ENCODE data around the gene MTR.

Gene MTR

DNA sequence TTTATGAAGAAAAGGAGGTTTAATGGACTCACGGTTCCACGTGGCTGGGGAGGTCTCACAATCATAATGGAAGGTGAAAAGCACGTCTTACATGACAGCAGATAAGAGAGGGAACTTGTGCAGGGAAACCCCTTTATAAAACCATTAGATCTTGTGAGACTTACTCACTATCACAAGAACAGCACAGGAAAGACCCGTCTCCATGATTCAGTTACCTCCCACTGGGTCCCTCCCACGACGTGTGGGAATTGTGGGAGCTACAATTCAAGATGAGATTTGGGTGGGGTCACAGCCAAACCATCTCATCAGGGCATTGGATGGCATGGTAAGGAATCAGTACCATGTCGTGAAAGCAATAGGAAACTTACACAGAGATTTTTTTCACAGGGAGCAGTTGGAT lies 63.1 kb downstream of the MTR start:
- Histone ChIP-seq H3K36me3 (ENCODE audit: insufficient read depth) (peaks cover 10% of the 10 kb centered on the region; the same call in 1 of the 2 replicates), H2AFZ (ENCODE audit: low read depth) (no peak overlapping the region), H3K4me2 (no peak overlapping the region), H3K4me3 (IDR thresholded peaks at IDR 0.05; ENCODE audit: insufficient read depth, low read depth, low read length) (no peak overlapping the region), H3K9ac (no peak overlapping the region), H4K20me1 (ENCODE audit: insufficient read depth) (no peaks in the 10 kb centered on the region), H3K4me1 (ENCODE audit: low read depth, poor library complexity, severe bottlenecking) (no peaks in the 10 kb centered on the region), H3K79me2 (ENCODE audit: insufficient read depth, low read depth) (no peaks in the 10 kb centered on the region), H3K27me3 (ENCODE audit: insufficient read depth, low read depth) (no peaks in the 10 kb centered on the region), H3K27ac (no peak overlapping the region)
- TF ChIP-seq, protein P1, sequence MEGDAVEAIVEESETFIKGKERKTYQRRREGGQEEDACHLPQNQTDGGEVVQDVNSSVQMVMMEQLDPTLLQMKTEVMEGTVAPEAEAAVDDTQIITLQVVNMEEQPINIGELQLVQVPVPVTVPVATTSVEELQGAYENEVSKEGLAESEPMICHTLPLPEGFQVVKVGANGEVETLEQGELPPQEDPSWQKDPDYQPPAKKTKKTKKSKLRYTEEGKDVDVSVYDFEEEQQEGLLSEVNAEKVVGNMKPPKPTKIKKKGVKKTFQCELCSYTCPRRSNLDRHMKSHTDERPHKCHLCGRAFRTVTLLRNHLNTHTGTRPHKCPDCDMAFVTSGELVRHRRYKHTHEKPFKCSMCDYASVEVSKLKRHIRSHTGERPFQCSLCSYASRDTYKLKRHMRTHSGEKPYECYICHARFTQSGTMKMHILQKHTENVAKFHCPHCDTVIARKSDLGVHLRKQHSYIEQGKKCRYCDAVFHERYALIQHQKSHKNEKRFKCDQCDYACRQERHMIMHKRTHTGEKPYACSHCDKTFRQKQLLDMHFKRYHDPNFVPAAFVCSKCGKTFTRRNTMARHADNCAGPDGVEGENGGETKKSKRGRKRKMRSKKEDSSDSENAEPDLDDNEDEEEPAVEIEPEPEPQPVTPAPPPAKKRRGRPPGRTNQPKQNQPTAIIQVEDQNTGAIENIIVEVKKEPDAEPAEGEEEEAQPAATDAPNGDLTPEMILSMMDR (conservative IDR thresholded peaks at IDR 0.05; ENCODE audit: low read depth, low read length): no peak

DNA sequence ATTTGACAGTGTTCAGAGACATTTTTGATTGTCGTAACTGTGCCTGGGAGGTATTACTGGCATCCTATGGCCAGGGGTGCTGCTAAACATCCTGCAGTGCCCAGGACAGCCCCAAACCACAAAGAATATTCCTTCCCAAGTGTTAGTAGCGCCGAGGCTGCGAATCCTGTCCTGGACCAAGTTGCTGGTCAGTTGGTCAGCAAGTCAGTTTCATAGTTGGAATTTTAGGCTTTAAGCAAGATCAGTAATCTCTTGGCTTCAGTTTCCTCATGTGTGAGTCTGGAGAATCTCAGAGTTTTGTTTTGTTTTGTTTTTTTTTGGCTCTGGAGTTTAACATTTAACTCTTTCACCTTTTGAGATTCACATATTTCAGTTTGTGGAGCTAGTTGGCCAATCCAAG lies 65.0 kb downstream of the MTR start:
- H3K36me3 ChIP-seq (ENCODE audit: insufficient read depth): peaks cover 9% of the 10 kb centered on the region; the same call in 1 of the 2 replicates
- H3K27me3 ChIP-seq (ENCODE audit: insufficient read depth, low read depth): no peaks in the 10 kb centered on the region
- H4K20me1 ChIP-seq (ENCODE audit: insufficient read depth): no peaks in the 10 kb centered on the region
- H3K79me2 ChIP-seq (ENCODE audit: insufficient read depth, low read depth): no peaks in the 10 kb centered on the region
- H3K4me1 ChIP-seq (ENCODE audit: low read depth, poor library complexity, severe bottlenecking): peaks cover 6% of the 10 kb centered on the region
- no peak overlapping the region for H3K27ac ChIP-seq
- no peak overlapping the region for H2AFZ ChIP-seq (ENCODE audit: low read depth)
- no peak overlapping the region for H3K4me3 ChIP-seq (IDR thresholded peaks at IDR 0.05; ENCODE audit: insufficient read depth, low read depth, low read length)
- TF ChIP-seq, protein P1 (conservative IDR thresholded peaks at IDR 0.05; ENCODE audit: low read depth, low read length): no peak
- H3K4me2 ChIP-seq: no peak overlapping the region
- no peak overlapping the region for H3K9ac ChIP-seq

DNA sequence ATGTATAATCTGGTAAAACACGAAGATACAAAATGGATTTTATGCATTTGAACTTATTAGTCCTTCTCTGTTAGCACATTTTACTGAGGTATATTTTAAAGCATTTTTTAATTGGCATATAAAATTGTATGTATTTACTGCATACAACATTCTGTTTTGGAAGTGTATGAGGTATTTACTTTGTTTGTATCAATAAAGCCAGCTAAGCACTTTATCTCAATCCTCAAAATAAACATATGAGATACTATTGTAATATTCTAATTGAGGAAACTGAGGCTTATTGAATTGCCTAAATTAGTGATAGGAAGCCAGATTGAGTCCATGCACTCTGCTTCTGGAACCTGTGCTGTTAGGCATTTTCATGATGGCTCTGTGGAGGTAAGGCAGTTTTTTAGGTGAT lies 65.6 kb downstream of the MTR start:
- Histone ChIP-seq H2AFZ (ENCODE audit: low read depth) (no peak overlapping the region), H3K79me2 (ENCODE audit: insufficient read depth, low read depth) (no peaks in the 10 kb centered on the region), H3K36me3 (ENCODE audit: insufficient read depth) (peaks cover 7% of the 10 kb centered on the region; the same call in 1 of the 2 replicates), H3K4me3 (IDR thresholded peaks at IDR 0.05; ENCODE audit: insufficient read depth, low read depth, low read length) (no peak overlapping the region), H3K27me3 (ENCODE audit: insufficient read depth, low read depth) (no peaks in the 10 kb centered on the region), H3K9ac (no peak overlapping the region), H3K4me2 (no peak overlapping the region), H4K20me1 (ENCODE audit: insufficient read depth) (no peaks in the 10 kb centered on the region), H3K4me1 (ENCODE audit: low read depth, poor library complexity, severe bottlenecking) (peaks cover 8% of the 10 kb centered on the region), H3K27ac (no peak overlapping the region)
- TF ChIP-seq, protein P1 (conservative IDR thresholded peaks at IDR 0.05; ENCODE audit: low read depth, low read length): no peak

DNA sequence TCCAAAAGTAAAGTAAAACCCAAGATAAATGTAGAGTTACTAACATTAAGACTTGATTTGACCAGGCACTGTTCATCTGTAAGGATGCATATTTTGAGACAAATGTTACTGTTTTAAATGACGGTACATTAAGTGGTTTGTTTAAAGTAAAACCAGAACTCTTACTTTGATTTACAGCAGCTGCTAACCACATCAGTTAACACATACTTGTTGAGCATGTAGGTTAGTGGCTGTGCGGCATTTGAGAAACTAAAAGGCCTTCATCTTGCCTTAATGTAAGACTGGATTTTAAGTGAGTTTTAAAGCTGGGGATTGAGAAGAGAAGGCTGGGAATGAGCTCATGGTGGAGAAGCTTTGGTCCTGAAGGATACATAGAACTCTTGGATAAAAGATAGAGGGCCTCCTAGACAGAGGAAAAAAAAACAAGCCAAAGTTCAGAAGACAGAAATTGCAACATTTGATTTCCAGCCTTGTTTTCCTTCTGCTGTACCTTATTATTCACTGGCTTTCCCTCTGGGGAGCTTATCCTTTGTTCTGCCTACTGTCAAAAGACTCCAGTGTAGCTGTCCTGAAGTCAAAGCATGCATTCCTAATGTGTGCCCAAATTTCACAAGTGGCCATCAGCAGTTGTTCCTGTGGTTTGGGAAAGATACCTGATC lies 66.6 kb downstream of the MTR start:
- H3K4me1 ChIP-seq (ENCODE audit: low read depth, poor library complexity, severe bottlenecking): peaks cover 8% of the 10 kb centered on the region
- H3K4me2 ChIP-seq: no peak overlapping the region
- H4K20me1 ChIP-seq (ENCODE audit: insufficient read depth): no peaks in the 10 kb centered on the region
- TF ChIP-seq, protein P1 (conservative IDR thresholded peaks at IDR 0.05; ENCODE audit: low read depth, low read length): no peak
- no peak overlapping the region for H3K4me3 ChIP-seq (IDR thresholded peaks at IDR 0.05; ENCODE audit: insufficient read depth, low read depth, low read length)
- H2AFZ ChIP-seq (ENCODE audit: low read depth): no peak overlapping the region
- H3K9ac ChIP-seq: no peak overlapping the region
- H3K27me3 ChIP-seq (ENCODE audit: insufficient read depth, low read depth): no peaks in the 10 kb centered on the region
- H3K36me3 ChIP-seq (ENCODE audit: insufficient read depth): peaks cover 6% of the 10 kb centered on the region; the same call in 1 of the 2 replicates
- no peaks in the 10 kb centered on the region for H3K79me2 ChIP-seq (ENCODE audit: insufficient read depth, low read depth)
- no peak overlapping the region for H3K27ac ChIP-seq
